CD4-positive, alpha-beta T cell treated with Interleukin-15 for 4 hours (primary cell): ENCODE data around the gene ADAP1.

ENCODE experiments used
- DNase-seq: peaks from one replicate; pipeline ENCODE4 v3.0.0-alpha.2; 2020; ENCODE audit warnings: low spot score

ADAP1 gene

GRCh38 chr7:894164-894867 is 60.2 kb downstream of the ADAP1 start:
- no peak for DNase-seq

DNA sequence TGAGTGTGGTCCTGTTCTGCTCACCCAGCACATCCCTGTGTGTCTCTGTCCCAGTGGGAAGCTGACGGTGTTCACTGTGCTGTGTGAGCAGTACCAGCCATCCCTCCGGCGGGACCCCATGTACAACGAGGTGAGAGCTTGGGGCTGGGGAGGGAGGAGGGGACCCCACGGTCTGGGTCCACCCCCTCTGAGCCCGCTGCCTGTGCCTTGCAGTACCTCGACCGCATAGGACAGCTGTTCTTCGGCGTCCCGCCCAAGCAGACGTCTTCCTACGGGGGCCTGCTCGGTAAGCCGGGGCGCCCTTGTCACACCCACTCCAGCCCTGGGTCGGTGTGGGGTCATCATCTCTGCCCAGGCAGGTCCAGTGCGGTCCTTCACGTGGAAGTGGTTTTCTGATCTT is 60.8 kb downstream of the ADAP1 start:
- no peak for DNase-seq

DNA sequence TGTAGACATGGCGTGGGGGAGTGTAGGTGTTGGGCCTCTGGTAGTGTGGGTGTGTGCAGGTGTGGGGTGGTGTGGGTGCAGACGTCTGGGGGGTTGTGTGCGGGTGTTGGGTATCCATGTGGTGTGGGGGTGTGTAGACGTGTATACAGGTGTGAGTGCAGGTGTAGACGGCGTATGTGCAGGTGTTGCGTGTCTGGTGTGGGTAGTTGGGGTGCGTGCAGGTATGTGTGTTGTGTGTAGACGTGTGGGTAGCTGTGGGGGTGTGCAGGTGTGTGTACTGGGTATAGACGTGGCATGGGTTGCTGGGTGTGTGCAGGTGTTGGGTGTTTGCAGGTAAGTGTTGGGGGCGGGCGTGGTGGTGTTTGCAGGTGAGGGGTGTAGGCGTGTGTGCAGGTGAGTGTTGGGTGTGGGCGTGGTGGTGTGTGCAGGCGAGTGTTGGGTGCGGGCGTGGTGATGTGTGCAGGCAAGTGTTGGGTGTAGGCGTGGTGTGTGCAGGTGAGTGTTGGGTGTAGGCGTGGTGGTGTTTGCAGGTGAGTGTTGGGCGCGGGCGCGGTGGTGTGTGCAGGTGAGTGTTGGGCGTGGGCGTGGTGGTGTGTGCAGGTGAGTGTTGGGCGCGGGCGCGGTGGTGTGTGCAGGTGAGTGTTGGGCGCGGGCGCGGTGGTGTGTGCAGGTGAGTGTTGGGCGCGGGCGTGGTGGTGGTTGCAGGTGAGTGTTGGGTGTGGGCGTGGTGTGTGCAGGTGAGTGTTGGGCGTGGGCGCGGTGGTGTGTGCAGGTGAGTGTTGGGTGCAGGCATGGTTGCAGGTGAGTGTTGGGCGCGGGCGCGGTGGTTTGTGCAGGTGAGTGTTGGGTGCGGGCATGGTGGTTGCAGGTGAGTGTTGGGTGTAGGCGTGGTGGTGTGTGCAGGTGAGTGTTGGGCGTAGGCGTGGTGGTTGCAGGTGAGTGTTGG is 61.6 kb downstream of the ADAP1 start:
- DNase-seq = no peak

DNA sequence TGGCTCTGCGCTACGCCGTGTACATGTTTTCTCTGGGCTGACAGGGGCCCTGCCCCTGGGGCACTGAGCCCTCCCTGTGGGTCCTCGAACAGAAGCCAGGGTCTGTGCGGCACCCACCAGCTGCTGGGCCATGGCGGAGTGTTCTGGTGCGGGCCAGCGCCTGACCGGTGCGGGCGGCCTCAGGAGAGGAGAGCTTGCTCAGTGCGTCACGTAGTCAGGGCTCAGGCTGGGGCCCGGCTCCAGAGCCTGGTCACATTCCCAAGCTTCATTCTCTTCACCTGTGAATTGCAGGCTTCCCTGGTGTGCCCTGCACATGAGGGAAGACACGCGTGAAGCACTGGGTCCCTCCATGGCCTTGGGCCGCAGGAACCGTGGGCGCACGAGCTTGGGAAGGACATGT is 62.7 kb downstream of the ADAP1 start:
- DNase-seq = no peak

DNA sequence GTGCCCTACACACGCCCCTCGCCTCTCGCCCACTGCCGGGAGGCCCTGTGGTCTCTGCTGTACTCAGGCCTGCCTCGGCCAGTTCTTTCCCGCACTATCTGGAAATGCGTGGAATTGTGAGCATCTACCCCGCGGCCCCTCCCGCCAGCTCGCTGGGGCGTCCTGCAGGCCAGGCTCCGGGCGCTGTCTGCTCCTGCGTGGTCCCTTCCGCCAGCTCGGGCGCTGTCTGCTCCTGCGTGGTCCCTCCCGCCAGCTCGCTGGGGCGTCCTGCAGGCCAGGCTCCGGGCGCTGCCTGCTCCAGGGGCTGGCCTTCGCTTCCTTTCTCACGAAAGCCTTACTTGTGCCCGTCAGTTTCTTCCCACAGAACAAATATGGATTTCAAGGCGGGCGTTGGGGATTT is 63.2 kb downstream of the ADAP1 start:
- no peak for DNase-seq

DNA sequence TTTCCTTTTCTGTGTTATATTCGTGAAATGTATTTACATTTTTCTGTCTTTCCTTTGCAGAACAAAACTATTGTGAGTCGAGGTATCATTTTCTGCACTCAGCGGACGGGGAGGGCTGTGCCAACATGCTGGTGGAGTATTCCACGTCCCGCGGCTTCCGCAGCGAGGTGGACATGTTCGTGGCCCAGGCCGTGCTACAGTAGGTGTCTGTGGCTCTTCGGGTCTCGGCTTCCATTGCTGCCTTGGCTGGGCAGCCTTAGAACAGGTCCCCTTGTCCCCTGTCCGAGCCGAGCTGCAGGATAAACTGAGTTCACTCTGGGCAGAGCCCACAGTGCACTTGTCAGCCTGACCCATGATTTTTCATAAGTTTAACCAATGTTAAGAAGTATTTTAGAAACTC is 63.6 kb downstream of the ADAP1 start:
- DNase-seq = no peak

GRCh38 chr7:889391-889790 is 65.1 kb downstream of the ADAP1 start:
- no peak for DNase-seq

- no peak for DNase-seq
These were observed 65.5 kb downstream of the ADAP1 start for GRCh38 chr7:889025-889390.

DNA sequence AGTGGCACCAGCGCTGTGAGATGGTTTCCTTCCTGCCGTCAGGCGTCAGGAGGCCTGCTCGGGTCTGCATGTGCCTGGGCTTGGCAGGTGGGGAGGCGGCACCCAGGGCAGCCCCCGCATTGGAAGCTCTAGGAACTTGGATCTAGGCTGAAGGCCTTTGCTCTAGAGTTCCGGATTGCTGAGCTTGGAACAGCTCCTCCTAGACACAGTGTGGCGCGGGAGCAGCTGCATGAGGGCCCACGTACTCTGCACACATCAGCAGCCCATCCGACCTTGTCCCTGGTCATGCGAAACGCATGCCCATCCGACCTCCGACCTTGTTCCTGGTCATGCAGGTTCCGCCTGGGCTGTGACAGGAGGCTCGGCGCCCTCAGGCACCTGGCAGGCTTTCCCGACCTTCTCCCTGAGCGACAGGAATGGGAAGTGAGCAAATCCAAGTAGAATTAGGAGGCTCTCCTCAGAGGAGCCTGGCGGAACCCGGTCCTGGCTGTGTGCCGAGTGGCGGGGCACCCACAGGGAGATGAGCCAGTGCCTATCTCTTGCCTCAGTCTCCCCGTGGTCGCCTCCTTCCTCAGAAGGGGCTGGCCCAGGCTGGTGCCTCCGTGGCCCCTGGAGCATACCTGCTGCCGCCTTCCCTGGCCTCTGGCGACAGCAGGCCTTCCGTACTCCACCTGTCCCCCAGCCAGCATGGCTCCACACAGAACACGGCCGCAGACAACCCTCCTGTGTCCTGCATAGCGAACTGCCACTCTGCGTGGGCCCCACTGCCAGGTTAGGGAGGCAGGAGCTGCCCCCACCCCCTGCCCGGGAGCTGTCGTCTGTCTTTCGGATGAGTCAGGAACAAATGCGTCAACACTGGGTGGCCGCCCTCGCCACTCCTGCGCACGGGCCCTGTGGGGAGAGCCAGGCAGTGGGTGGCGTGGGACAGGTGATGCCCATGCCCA is 66.1 kb downstream of the ADAP1 start:
- no peak for DNase-seq

GRCh38 chr7:887488-887820 is 67.0 kb downstream of the ADAP1 start:
- DNase-seq = no peak

- DNase-seq = no peak
These were observed 67.6 kb downstream of the ADAP1 start for GRCh38 chr7:886626-887487.

DNA sequence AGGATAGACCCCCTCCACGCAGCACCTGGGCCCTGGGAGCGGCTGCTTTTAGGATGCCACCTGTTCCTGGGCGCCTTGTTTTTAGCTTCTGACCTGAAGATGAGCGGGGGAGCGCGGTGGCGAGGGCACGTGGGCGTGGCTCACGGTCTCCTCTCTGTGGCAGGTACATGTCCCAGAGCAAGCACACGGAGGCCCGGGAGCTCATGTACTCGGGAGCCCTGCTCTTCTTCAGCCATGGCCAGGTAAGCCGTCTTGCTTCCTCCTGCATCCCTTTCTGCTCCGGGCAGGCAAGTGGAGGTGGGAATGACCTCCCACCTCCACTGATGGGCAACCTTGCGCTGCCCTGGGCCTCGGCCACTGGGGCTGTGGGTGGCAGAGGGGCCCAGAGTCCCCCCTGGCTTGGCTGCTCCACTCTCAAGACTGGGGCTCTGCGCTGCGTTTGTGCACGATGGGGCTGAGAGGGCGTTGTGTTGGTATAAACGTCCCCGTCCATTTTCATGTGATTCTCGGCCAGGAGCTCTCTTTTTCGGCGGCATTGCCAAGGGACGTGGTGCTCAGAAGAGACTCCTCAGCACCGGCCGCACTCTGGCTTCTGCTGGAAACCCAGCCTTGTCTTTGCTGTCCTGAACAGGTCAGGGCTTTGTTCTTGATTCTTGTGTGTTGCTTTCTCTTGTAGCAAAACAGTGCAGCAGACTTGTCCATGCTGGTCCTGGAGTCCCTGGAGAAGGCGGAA is 68.4 kb downstream of the ADAP1 start:
- no peak for DNase-seq

DNA sequence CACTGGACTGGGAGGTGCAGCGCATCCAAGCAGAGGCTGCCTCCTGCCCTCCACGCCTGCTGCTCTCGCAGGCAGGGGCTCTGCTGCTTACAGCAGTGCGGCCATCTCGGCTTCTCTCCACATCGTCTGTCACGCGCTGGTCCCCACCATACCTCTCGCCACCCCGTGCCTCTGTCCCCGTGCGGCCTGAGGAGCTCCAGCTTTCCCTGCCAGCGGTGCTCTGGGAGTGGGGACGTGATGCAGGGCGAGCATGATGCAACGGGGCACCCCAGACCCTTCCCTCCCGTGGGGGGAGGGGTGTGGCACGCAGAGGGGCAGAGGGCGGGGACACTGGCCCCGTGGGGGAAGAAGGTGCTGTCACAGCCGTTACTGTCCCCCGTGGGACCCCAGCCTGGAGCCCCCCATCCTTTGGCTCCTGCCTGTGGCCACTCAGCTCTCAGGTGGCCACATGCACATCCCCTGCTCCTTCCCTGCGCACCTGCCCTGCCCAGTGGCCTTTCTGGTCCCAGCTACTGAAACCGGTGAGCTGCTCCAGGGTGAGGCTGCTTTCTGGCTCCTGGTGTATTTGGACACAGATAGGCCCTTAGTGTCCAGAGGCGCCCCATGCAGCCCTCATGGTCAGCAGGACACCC is 69.1 kb downstream of the ADAP1 start:
- DNase-seq = no peak

DNA sequence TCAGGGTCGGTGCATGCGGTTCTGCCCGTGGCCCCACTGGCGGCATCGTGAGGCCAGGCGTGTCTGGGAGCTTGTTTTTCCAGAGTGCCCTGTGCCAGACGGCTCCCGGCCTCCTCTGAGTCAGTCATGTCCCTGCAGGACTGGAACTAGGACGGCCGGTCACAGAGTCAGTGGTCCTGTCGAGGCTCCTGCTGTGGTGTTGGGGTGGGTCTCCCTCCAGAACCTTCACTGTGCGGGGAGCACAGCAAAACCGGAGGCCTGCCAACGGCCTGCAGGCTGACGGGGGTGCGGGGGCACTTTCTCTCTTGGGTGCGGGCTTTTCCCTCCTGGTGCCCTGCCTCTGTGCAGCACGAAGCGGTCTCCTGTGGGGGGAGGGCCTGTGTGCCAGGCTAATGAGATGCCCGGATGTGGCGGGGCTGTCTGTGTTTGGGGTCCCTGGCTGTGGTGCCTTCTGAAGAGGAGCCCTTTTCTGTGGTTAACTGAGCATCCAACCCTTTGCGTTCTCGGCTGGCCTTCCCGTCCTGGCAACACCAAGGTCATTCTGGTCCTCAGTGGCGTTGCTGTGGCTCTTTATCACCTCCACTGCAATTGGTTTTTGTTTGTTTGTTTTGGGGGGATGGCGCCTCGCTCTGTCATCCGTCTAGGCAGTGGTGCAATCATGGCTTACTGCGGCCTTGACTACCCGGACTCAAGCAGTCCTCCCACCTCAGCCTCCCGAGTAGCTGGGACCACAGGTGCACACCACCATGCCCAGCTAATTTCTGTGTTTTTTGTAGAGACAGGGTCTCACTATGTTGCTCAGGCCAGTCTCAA is 70.1 kb downstream of the ADAP1 start:
- DNase-seq = no peak

DNA sequence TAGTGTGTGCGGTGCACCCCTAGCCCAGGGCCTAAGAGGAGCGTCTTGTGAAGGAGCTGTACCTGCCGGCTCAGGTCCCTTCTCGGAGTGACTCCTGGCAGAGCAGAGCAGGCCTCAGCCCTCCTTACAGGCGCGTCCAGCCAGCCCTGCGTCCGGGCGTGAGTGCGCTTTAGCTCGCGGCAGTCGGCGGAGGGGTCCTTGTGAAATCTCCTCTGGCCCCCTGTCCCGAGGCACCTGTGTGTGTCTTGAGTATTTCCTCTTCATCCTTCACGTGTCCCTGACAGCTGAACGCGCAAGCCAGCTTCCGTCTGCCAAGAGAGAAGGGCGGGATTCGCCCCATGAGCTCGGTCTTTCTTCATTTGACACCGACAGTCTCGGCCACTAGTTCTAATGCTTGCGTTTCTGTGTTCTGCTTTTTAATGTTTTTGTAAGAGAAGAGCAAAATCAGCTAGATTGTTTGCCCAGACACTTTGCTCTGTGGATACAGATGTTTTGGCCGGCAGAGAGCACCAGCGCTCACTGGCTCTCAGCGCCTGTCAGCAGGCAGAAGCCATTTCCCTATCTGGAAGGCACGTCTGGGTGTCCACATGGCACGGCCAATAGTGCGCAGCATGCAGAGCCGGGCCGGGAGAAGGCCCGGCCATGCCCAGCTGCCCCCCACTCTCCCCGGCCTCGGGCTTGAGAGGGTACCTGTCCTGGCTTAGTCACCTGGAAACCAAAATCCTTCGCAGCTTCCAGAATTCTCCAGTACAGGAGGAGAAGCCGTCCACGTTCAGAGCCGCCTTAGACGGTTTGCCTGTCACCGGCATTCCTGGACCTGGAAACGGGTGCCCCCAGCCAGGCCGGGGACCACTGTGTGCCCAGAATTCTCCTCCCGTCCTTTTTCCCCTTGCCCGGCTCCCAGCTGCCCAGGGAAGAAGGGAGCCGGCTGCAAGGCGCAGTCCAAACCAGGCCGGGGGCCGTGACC is 71.1 kb downstream of the ADAP1 start:
- DNase-seq = no peak

DNA sequence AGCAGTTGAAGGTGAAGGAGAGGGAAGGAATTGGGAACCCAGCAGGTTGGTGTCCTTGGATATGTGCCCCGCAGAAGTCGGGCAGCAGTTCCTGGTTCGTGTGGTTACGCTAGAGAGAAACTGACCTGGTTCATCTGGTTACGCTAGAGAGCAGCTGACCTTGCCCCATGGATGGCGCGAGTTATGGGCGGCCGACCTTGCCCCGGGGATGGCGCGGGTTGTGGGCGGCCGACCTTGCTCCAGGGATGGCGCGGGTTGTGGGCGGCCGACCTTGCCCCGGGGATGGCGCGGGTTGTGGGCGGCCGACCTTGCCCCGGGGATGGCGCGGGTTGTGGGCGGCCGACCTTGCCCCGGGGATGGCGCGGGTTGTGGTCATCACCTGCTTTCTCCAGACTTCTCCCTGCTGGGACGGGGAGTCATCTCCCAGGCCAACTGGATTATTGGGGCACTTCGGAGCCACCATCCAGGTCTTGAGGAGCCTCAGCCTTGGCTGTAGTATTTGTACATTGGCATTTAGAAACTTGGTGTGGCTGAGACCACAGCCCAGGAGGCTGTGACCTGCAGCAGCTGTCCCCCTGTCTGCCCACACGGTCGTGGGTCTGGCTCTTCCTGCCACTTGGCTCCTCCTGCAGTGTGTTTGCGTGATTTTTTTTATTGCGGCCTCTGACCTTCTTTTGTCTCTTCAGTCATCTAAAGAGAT is 72.0 kb downstream of the ADAP1 start:
- DNase-seq = no peak

DNA sequence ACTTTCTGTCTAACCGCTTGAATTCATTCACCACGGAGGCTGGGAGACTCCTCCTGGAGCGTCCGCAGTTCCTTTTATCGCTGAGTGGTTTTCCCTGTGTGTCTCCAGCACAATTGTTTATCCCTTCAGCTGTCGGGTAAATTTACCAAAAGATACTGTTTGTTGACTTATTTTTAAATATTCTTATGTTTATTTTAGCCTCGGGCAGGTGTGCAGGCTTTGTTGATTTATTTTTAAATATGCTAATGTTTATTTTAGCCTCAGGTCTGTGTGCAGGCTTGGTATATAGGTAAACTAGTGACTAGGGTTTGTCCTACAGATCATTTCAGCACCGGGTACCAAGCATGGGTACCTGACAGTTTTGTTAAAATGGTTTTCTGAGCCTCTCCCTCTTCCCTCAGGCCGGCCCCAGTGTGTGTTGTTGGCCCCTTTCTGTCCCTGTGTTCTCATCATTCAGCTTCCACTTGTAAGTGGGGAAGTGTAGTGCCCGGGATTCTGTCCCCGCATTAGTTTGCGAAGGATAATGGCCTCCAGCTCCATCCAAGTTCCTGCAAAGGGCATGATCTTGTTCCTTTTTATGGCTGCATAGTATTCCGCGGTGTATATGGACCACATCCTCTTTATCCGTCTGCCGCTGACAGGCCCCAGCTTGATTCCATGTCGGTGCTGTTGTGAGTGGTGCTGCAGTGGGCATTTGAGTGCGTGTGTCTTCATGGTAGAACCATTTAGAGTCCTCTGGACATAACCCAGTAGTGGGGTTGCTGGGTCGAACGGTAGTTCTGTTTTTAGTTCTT is 72.8 kb downstream of the ADAP1 start:
- no peak for DNase-seq
